HepG2 (cell line): ENCODE measurements around the gene UGT2A3. TPM values are rescaled to one million over a fixed set of nuclear protein-coding genes. Genes with fewer than 3 reads are reported as not detected.

Experiments used
- CBX2 ChIP-seq, 2 experiments: fragments of 200-600 bp in 1 of 2; sonication (generic); formaldehyde crosslinking in 1 of 2; IDR thresholded peaks; 2 replicates each; pipeline versions ENCODE4 v1.7.0 to v1.8.1; 2018 to 2022; ENCODE audit warnings: low read depth in 2 of 2, low read length in 1 of 2, mild to moderate bottlenecking in 1 of 2, missing genetic modification reagents in 1 of 2
- CBX5 ChIP-seq: sonication (generic); formaldehyde crosslinking; IDR thresholded peaks from 2 replicates; pipeline ENCODE4 v1.4.0; 2020; ENCODE audit warnings: missing genetic modification reagents, borderline replicate concordance
- EP300 ChIP-seq, 3 experiments: sonication (generic) in 1 of 3; formaldehyde crosslinking in 1 of 3; IDR thresholded peaks; 2 replicates each; pipeline versions ENCODE4 v1.5.1 to v1.6.1; 2011 to 2020; ENCODE audit warnings: low read depth in 2 of 3, low read length in 2 of 3, borderline replicate concordance in 1 of 3, improper control_type of control experiment in 1 of 3, mild to moderate bottlenecking in 1 of 3, missing genetic modification reagents in 1 of 3, moderate library complexity in 1 of 3
- FOXA1 ChIP-seq, 2 experiments: fragments of 450-650 bp in 1 of 2; sonication (generic) in 1 of 2; formaldehyde crosslinking in 1 of 2; IDR thresholded peaks; 2 replicates each; pipeline versions ENCODE4 v1.4.0 to v1.6.1; 2016 to 2020; ENCODE audit warnings: missing genetic modification reagents in 1 of 2
- GLMP ChIP-seq: sonication (generic); formaldehyde crosslinking; IDR thresholded peaks from 2 replicates; pipeline ENCODE4 v1.9.0; 2021; ENCODE audit warnings: missing genetic modification reagents, mild to moderate bottlenecking, borderline replicate concordance
- HBP1 ChIP-seq: IDR thresholded peaks from 2 replicates; pipeline ENCODE4 v1.6.1; 2016; ENCODE audit warnings: low read depth, control low read depth
- HDAC2 ChIP-seq: sonication (generic); formaldehyde crosslinking; IDR thresholded peaks from 2 replicates; pipeline ENCODE4 v1.4.0; 2020; ENCODE audit warnings: missing genetic modification reagents
- HMG20A ChIP-seq: IDR thresholded peaks from 2 replicates; pipeline ENCODE4 v1.6.1; 2016; ENCODE audit warnings: borderline replicate concordance
- HNF4A ChIP-seq: sonication (generic); formaldehyde crosslinking; IDR thresholded peaks from 2 replicates; pipeline ENCODE4 v1.4.0; 2020; ENCODE audit warnings: missing genetic modification reagents
- KDM5B ChIP-seq: sonication (generic); formaldehyde crosslinking; IDR thresholded peaks from 2 replicates; pipeline ENCODE4 v1.4.0; 2020; ENCODE audit warnings: missing genetic modification reagents, mild to moderate bottlenecking, borderline replicate concordance
- PCBP2 ChIP-seq: fragments of 200-400 bp; formaldehyde crosslinking; optimal IDR thresholded peaks from 2 replicates; pipeline ENCODE3; 2018; ENCODE audit warnings: low read length, low read depth; ENCODE audit not compliant: poor library complexity, severe bottlenecking
- PHF8 ChIP-seq: sonication (generic); formaldehyde crosslinking; IDR thresholded peaks from 2 replicates; pipeline ENCODE4 v1.5.0; 2020; ENCODE audit warnings: missing genetic modification reagents
- SAFB2 ChIP-seq: sonication (generic); formaldehyde crosslinking; IDR thresholded peaks from 2 replicates; pipeline ENCODE4 v1.5.1; 2020; ENCODE audit warnings: missing genetic modification reagents, low read depth, mild to moderate bottlenecking, borderline replicate concordance
- SNAPC5 ChIP-seq: sonication (generic); formaldehyde crosslinking; IDR thresholded peaks from 2 replicates; pipeline ENCODE4 v1.8.1; 2023; ENCODE audit warnings: mild to moderate bottlenecking, missing genetic modification reagents, borderline replicate concordance
- SOX13 ChIP-seq, 3 experiments: fragments of 450-650 bp in 1 of 3; sonication (generic) in 1 of 3; formaldehyde crosslinking in 1 of 3; IDR thresholded peaks in 2 of 3; conservative IDR thresholded peaks in 1 of 3; 2 replicates each; pipeline versions ENCODE4 v1.5.0 to v1.6.1; 2016 to 2020; ENCODE audit warnings: antibody characterized with exemption in 1 of 3, mild to moderate bottlenecking in 1 of 3, missing compliant biosample characterization in 1 of 3, missing genetic modification reagents in 1 of 3, moderate library complexity in 1 of 3
- WIZ ChIP-seq: sonication (generic); formaldehyde crosslinking; IDR thresholded peaks from 2 replicates; pipeline ENCODE4 v1.5.1; 2020; ENCODE audit warnings: mild to moderate bottlenecking, missing genetic modification reagents
- ZBTB2 ChIP-seq: sonication (generic); formaldehyde crosslinking; IDR thresholded peaks from 2 replicates; pipeline ENCODE4 v1.8.0; 2022; ENCODE audit warnings: low read depth, missing genetic modification reagents
- ZFP36L2 ChIP-seq: sonication (generic); formaldehyde crosslinking; IDR thresholded peaks from 2 replicates; pipeline ENCODE4 v1.4.0; 2020; ENCODE audit warnings: missing genetic modification reagents
- ZFY ChIP-seq: sonication (generic); formaldehyde crosslinking; IDR thresholded peaks from 2 replicates; pipeline ENCODE4 v1.4.0; 2020; ENCODE audit warnings: missing genetic modification reagents
- ZIK1 ChIP-seq: sonication (generic); formaldehyde crosslinking; IDR thresholded peaks from 2 replicates; pipeline ENCODE4 v1.5.0; 2020; ENCODE audit warnings: mild to moderate bottlenecking, low read depth, missing genetic modification reagents, borderline replicate concordance
- ZNF18 ChIP-seq: sonication (generic); formaldehyde crosslinking; IDR thresholded peaks from 2 replicates; pipeline ENCODE4 v1.8.0; 2022; ENCODE audit warnings: mild to moderate bottlenecking, missing genetic modification reagents; ENCODE audit not compliant: insufficient replicate concordance
- ZNF607 ChIP-seq: sonication (generic); formaldehyde crosslinking; IDR thresholded peaks from 2 replicates; pipeline ENCODE4 v1.5.1; 2020; ENCODE audit warnings: missing genetic modification reagents, mild to moderate bottlenecking, borderline replicate concordance
- ZNF766 ChIP-seq: sonication (generic); formaldehyde crosslinking; IDR thresholded peaks from 2 replicates; pipeline ENCODE4 v1.5.0; 2020; ENCODE audit warnings: missing genetic modification reagents, borderline replicate concordance
- polyA plus RNA-seq, 8 experiments: library from polyadenylated mRNA; depleted of rRNA in 3 of 8; stranded (reverse) in 7 of 8; unstranded in 1 of 8; fragments of >200 nt; fragmentation: Illumina TruSeq in 4 of 8; extraction: Trizol in 4 of 8; gene quantifications; 2 replicates each; pipeline versions ENCODE4 v1.2.1 to v1.2.3, GENCODE V29; 2011 to 2016; ENCODE audit warnings: low read depth in 4 of 8, missing spikeins in 1 of 8, mixed read lengths in 1 of 8; ENCODE audit not compliant: insufficient read depth in 1 of 8
- total RNA-seq, 5 experiments: library from RNA; depleted of rRNA; stranded (reverse); fragments of >200 nt; fragmentation: Illumina TruSeq; extraction: Trizol; gene quantifications; 2 replicates each; pipeline ENCODE4 v1.2.3, GENCODE V29; 2016; ENCODE audit warnings: low read depth in 1 of 5

The UGT2A3 gene
- total and polyA plus RNA-seq, 2 of the 13 experiments (the other 11 are each of a cell fraction or from before 2014, with no cell fraction given) = 61.3 to 97.2 TPM

DNA sequence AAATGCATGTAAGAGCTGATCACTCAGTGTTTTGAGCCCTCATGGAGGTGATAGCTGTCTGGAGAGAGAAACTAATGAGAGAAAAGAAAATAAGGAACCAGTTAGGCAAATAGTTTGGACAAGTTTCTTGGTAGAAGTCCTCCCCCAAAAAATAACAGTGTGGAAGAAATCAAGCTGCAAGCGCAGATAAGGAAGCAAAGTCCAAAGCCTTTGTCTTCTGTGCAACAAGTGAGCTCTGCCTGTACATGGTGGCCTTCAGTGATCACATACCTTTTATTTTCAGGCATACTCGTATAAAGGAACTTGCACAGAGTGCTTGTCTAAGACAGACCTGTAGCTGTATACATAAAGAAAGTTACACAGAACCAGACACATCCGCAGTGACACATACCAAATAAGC is 2.5 kb upstream of the UGT2A3 start (continued):
- no peak for TF ChIP-seq SAFB2
- no peak for TF ChIP-seq ZFP36L2
- no peak for TF ChIP-seq PCBP2
- TF ChIP-seq ZNF766 = no peak
- TF ChIP-seq HMG20A = no peak; the same call in 1 of the 2 replicates
- TF ChIP-seq KDM5B (CRISPR knock-in tag) = no peak
- no peak for TF ChIP-seq ZFY
- no peak for TF ChIP-seq PHF8 (CRISPR knock-in tag)
- no peak for TF ChIP-seq ZIK1 (CRISPR knock-in tag)
- TF ChIP-seq WIZ = no peak
- no peak for TF ChIP-seq GLMP (CRISPR knock-in tag)
- TF ChIP-seq CBX5 = no peak
- peak; percentile 80 for TF ChIP-seq HNF4A
- no peak for TF ChIP-seq HBP1 (CRISPR knock-in tag)
- TF ChIP-seq EP300 (IDR thresholded peaks at IDR 0.05; ENCODE audit: low read depth in 2 of 2, low read length in 2 of 2) = peak in 1 of 2 experiments; percentile 47; a peak in 1 of 4 replicates
- no peak for TF ChIP-seq EP300 (CRISPR knock-in tag; IDR thresholded peaks at IDR 0.05; ENCODE audit: borderline replicate concordance)
- no peak for TF ChIP-seq SOX13 (IDR thresholded peaks at IDR 0.05)
- peak in 1 of 2 experiments; percentile 52; a peak in 1 of 4 replicates for TF ChIP-seq SOX13 (CRISPR knock-in tag; conservative IDR thresholded peaks at IDR 0.05 in 1 of 2, IDR thresholded peaks at IDR 0.05 in 1 of 2)
- TF ChIP-seq ZNF607 = no peak
- no peak for TF ChIP-seq SNAPC5 (CRISPR knock-in tag)
- no peak for TF ChIP-seq ZBTB2 (CRISPR knock-in tag)
- no peak for TF ChIP-seq ZNF18 (CRISPR knock-in tag)
- TF ChIP-seq FOXA1 (IDR thresholded peaks at IDR 0.05) = no peak
- TF ChIP-seq FOXA1 (CRISPR knock-in tag; IDR thresholded peaks at IDR 0.05) = 0 out of 2 replicates have a peak, but pooled peaks have one; percentile 18
- no peak for TF ChIP-seq CBX2 (IDR thresholded peaks at IDR 0.05; ENCODE audit: low read depth, low read length)
- TF ChIP-seq CBX2 (CRISPR knock-in tag; IDR thresholded peaks at IDR 0.05; ENCODE audit: low read depth) = no peak
- 0 out of 2 replicates have a peak, but pooled peaks have one; percentile 19 for TF ChIP-seq HDAC2
